ENCODE results near the gene CALML6.

GRCh38 chr1:1947493-1947892 lies 32.4 kb downstream of the CALML6 start:
- TF ChIP-seq CTCF (IDR thresholded peaks at IDR 0.05) (no peak), SP1 (CRISPR knock-in tag; conservative IDR thresholded peaks at IDR 0.05) (no peak), OVOL2 (CRISPR knock-in tag; IDR thresholded peaks at IDR 0.05; ENCODE audit: borderline replicate concordance) (no peak), CBFB (CRISPR knock-in tag; IDR thresholded peaks at IDR 0.05; ENCODE audit: low read depth) (no peak), RORB (CRISPR knock-in tag; IDR thresholded peaks at IDR 0.05) (no peak), SOX15 (CRISPR knock-in tag; IDR thresholded peaks at IDR 0.05) (no peak), AFF4 (CRISPR knock-in tag; IDR thresholded peaks at IDR 0.05; ENCODE audit: borderline replicate concordance) (no peak), NFE2L1 (CRISPR knock-in tag; IDR thresholded peaks at IDR 0.05) (no peak)
